Measurements from ENCODE around the gene GRIN2D. TPM values are rescaled to one million over a fixed set of nuclear protein-coding genes. Genes with fewer than 3 reads are reported as not detected.

Gene GRIN2D
- total RNA-seq, 2 experiments from 2014 or later, result 0.06 TPM; not detected in 1

Other genes with a start within 250 kb of the GRIN2D start
- 10 to 100 TPM; 62.8 to 70.7 TPM for gene LIG1, start 223.3 kb upstream of the GRIN2D start, total RNA-seq
- gene ZSWIM9, start 223.0 kb upstream of the GRIN2D start, total RNA-seq, result 1 to 10 TPM; 2.5 to 3.1 TPM
- 10 to 100 TPM; 71.1 to 73.1 TPM for gene CARD8, start 137.8 kb upstream of the GRIN2D start, total RNA-seq
- not detected for gene ZNF114, start 123.6 kb upstream of the GRIN2D start, total RNA-seq
- gene EMP3, start 68.1 kb upstream of the GRIN2D start, total RNA-seq, result 100 to 1,000 TPM; 185 to 201 TPM
- 10 to 100 TPM in 1 of 2 experiments, 1 to 10 TPM in 1; 9.4 to 11.0 TPM for gene TMEM143, start 29.7 kb upstream of the GRIN2D start, total RNA-seq
- gene SYNGR4, start 29.3 kb upstream of the GRIN2D start, total RNA-seq, result not detected
- gene KDELR1, start 2.1 kb upstream of the GRIN2D start, total RNA-seq, result 10 to 100 TPM; 32.2 to 39.6 TPM
- 10 to 100 TPM; 21.4 to 21.7 TPM for gene GRWD1, start 52.3 kb downstream of the GRIN2D start, total RNA-seq
- gene KCNJ14, start 61.9 kb downstream of the GRIN2D start, total RNA-seq, result 1 to 10 TPM; 1.7 to 2.0 TPM
- 10 to 100 TPM; 23.4 to 25.3 TPM for gene CYTH2, start 75.7 kb downstream of the GRIN2D start, total RNA-seq
- gene LMTK3, start 118.2 kb downstream of the GRIN2D start, total RNA-seq, result 10 to 100 TPM; 15.6 to 18.9 TPM
- gene SULT2B1, start 158.5 kb downstream of the GRIN2D start, total RNA-seq, result not detected
- gene SPACA4, start 213.1 kb downstream of the GRIN2D start, total RNA-seq, result not detected
- 1 to 10 TPM; 1.6 to 2.6 TPM for gene FAM83E, start 221.4 kb downstream of the GRIN2D start, total RNA-seq
- 1,000 to 10,000 TPM; 2,820 to 2,913 TPM for gene RPL18, start 225.5 kb downstream of the GRIN2D start, total RNA-seq
- 10 to 100 TPM; 14.1 to 15.3 TPM for gene SPHK2, start 225.8 kb downstream of the GRIN2D start, total RNA-seq
- 10 to 100 TPM; 48.3 to 55.6 TPM for gene DBP, start 243.7 kb downstream of the GRIN2D start, total RNA-seq